Endothelial cell of umbilical vein (primary cell): Measurements from ENCODE around the gene RGS10. TPM values are rescaled to one million over a fixed set of nuclear protein-coding genes. Genes with fewer than 3 reads are reported as not detected.

Source experiments
- BruUV-seq: library from RNA; stranded (reverse); fragments of 400-500 nt; replicated peaks from 2 replicates; lab custom pipeline; 2021; lab: Mats Ljungman, UMichigan
- CTCF ChIA-PET: fragments of 300-600, 350-600 bp; sonication (Branson Sonifier 250); formaldehyde crosslinking; loops from one replicate; lab custom pipeline; 2021; ENCODE audit warnings: antibody characterized with exemption, inconsistent platforms; lab: Charles Lee
- POLR2A ChIA-PET: fragments of 300-600, 350-600 bp; sonication (Branson Sonifier 250); formaldehyde crosslinking; loops from one replicate; lab custom pipeline; 2021; ENCODE audit warnings: antibody characterized with exemption, inconsistent platforms; lab: Charles Lee
- DNase-seq: peaks from one replicate; pipeline ENCODE4 v3.0.0-alpha.2; 2011; ENCODE audit warnings: low read depth, low spot score
- FAIRE-seq: peaks from 2 replicates; lab custom pipeline; 2011; peaks lifted over from hg19 to GRCh38; lab: Jason Lieb, UNC
- H2AFZ ChIP-seq: 2 replicates; pipeline ENCODE4 v1.6.0; 2012; ENCODE audit warnings: low read depth, low read length, control low read depth, inconsistent platforms
- H3K27ac ChIP-seq: 2 replicates; pipeline ENCODE4 v1.5.1; 2011; ENCODE audit warnings: low read depth, mild to moderate bottlenecking, control low read depth, low read length, moderate library complexity; ENCODE audit not compliant: insufficient read depth
- H3K27me3 ChIP-seq, 2 experiments: 2 replicates each; pipeline versions ENCODE4 v1.6.0 to v1.6.1; 2011; ENCODE audit warnings: low read length in 2 of 2, mixed read lengths in 1 of 2; ENCODE audit not compliant: control insufficient read depth in 2 of 2, insufficient read depth in 2 of 2
- H3K36me3 ChIP-seq, 2 experiments: 2 replicates in 1 of 2; 3 replicates in 1 of 2; pipeline ENCODE4 v1.5.1; 2011; ENCODE audit warnings: low read length in 2 of 2, mild to moderate bottlenecking in 1 of 2, moderate library complexity in 1 of 2; ENCODE audit not compliant: control insufficient read depth in 2 of 2, insufficient read depth in 2 of 2; ENCODE audit errors: extremely low read depth in 1 of 2
- H3K4me1 ChIP-seq: 3 replicates; pipeline ENCODE4 v1.5.1; 2011; ENCODE audit warnings: mild to moderate bottlenecking, low read length; ENCODE audit not compliant: control insufficient read depth, insufficient read depth; ENCODE audit errors: extremely low read depth
- H3K4me2 ChIP-seq: 2 replicates; pipeline ENCODE4 v1.6.1; 2011; ENCODE audit warnings: low read length, control low read depth, mixed read lengths; ENCODE audit not compliant: insufficient read depth
- H3K4me3 ChIP-seq, 3 experiments: fragments of 200-600 bp in 1 of 3; sonication (generic), shearing (Covaris generic) in 1 of 3; replicated peaks in 1 of 3; 2 replicates each; pipeline ENCODE4 v1.5.1; 2011 to 2016; ENCODE audit warnings: control low read depth in 3 of 3, low read length in 3 of 3, mild to moderate bottlenecking in 2 of 3, inconsistent platforms in 1 of 3, low read depth in 1 of 3, moderate library complexity in 1 of 3; ENCODE audit not compliant: insufficient read depth in 1 of 3
- H3K79me2 ChIP-seq: 2 replicates; pipeline ENCODE4 v1.6.0; 2012; ENCODE audit warnings: low read length, inconsistent platforms; ENCODE audit not compliant: control insufficient read depth, insufficient read depth
- H3K9ac ChIP-seq: replicated peaks from 2 replicates; pipeline ENCODE3; 2011; ENCODE audit warnings: low read length, control low read depth; ENCODE audit not compliant: insufficient read depth; ENCODE audit errors: extremely low read depth
- H3K9me1 ChIP-seq: replicated peaks from 3 replicates; pipeline ENCODE4 v1.6.0; 2011; ENCODE audit warnings: mild to moderate bottlenecking, low read length; ENCODE audit not compliant: control insufficient read depth, insufficient read depth; ENCODE audit errors: extremely low read depth
- H3K9me3 ChIP-seq: replicated peaks from 2 replicates; pipeline ENCODE4 v1.5.1; 2012; ENCODE audit warnings: low read length, inconsistent platforms; ENCODE audit not compliant: control insufficient read depth, insufficient read depth
- H4K20me1 ChIP-seq: replicated peaks from 2 replicates; pipeline ENCODE3; 2011; ENCODE audit warnings: mild to moderate bottlenecking, low read length; ENCODE audit not compliant: control insufficient read depth, insufficient read depth; ENCODE audit errors: extremely low read depth
- EZH2 ChIP-seq: IDR thresholded peaks from 2 replicates; pipeline ENCODE4 v1.6.1; 2012; ENCODE audit warnings: borderline replicate concordance, low read depth, mild to moderate bottlenecking, moderate library complexity, low read length, inconsistent platforms; ENCODE audit not compliant: severe bottlenecking
- FOS ChIP-seq: IDR thresholded peaks from 2 replicates; pipeline ENCODE4 v1.6.1; 2011; ENCODE audit warnings: mild to moderate bottlenecking, low read length, moderate library complexity, borderline replicate concordance; ENCODE audit not compliant: insufficient read depth
- JUN ChIP-seq: IDR thresholded peaks from 2 replicates; pipeline ENCODE4 v1.6.1; 2011; ENCODE audit warnings: borderline replicate concordance, low read depth; ENCODE audit not compliant: insufficient read length, insufficient read depth
- MYC ChIP-seq: IDR thresholded peaks from one replicate; pipeline ENCODE4 v1.6.1; 2011; ENCODE audit warnings: mild to moderate bottlenecking, low read depth, low read length
- POLR2A ChIP-seq: IDR thresholded peaks from 2 replicates; pipeline ENCODE4 v1.6.1; 2012; ENCODE audit warnings: low read depth, mild to moderate bottlenecking, control low read depth, low read length
- POLR2AphosphoS5 ChIP-seq: IDR thresholded peaks from 2 replicates; pipeline ENCODE4 v1.6.1; 2012; ENCODE audit warnings: low read depth, mild to moderate bottlenecking, control low read depth, low read length, moderate library complexity; ENCODE audit not compliant: insufficient read depth
- dilution Hi-C: fragments of 300-500 bp; cut with MboI; formaldehyde crosslinking; loops from one replicate; pipeline ENCODE4 v1.15.0; 2019; ENCODE audit warnings: low sequenced_read_pairs; ENCODE audit not compliant: extremely low pct_ligation_motif_present
- intact Hi-C: fragments of 100-400 bp; cut with micrococcal nuclease; formaldehyde crosslinking; loops from one replicate; pipeline ENCODE4 v1.10.0; 2022
- polyA plus RNA-seq, 4 experiments: library from polyadenylated mRNA; depleted of rRNA in 3 of 4; stranded (reverse) in 3 of 4; unstranded in 1 of 4; fragments of >200 nt; gene quantifications; 2 replicates each; pipeline versions ENCODE4 v1.2.1 to v1.2.3, GENCODE V29; 2011 to 2012; ENCODE audit warnings: missing spikeins in 1 of 4
- total RNA-seq: library from RNA; stranded (reverse); gene quantifications from 2 replicates; pipeline ENCODE4 v1.2.3, GENCODE V29; 2021
- TF ChIP-seq, protein P1 (sequence below), 2 donors: IDR thresholded peaks; 1 replicate in 1 of 2; 2 replicates in 1 of 2; pipeline ENCODE4 v1.5.1; 2011; ENCODE audit warnings: low read length in 2 of 2, mild to moderate bottlenecking in 2 of 2, moderate library complexity in 2 of 2, control low read depth in 1 of 2, inconsistent platforms in 1 of 2, low read depth in 1 of 2; ENCODE audit not compliant: insufficient read depth in 1 of 2; ENCODE audit errors: extremely low read depth in 1 of 2
- TF ChIP-seq, protein P2 (sequence below): IDR thresholded peaks from 2 replicates; pipeline ENCODE4 v1.6.1; 2011; ENCODE audit not compliant: insufficient read depth, insufficient read length

Gene RGS10
- total and polyA plus RNA-seq, 2 donors (not counting 3 experiments of a cell fraction or from before 2014, with no cell fraction given): 7.8 to 22.4 TPM

DNA sequence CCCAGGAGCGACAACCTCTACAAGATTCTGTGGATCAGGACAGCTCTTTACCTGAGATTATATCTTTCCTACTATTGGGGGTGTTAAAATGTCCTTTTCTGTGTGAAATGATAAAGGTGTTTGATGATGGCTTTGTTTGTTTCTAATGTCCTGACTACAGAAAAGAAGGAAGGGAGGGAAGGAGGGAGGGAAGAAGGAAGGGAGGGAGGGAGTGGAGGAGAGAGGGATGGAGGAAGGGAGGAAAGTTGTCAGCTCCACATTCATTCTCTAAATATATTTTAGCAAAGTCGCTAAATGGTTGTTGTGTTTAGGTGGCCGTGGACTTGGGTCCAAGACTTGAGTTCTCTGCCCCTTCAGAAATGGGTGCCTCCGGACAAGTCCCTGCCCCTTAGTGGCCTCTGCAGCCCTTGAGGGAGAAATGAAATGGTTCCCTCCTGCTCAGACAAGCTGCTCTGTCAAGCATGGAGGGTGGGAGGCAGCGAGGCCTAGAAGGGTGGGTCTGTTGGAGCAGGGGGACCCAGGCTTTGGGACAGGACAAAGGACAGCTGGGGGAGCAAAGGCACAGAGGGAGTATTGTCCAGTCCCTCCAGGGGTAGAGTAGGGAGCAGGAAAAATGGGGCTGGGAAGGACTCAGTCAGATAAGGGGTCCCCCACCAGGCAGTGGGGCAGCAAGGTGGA lies 4.4 kb downstream of the RGS10 start:
- H4K20me1 ChIP-seq: no peaks in the 10 kb centered on the region
- POLR2A ChIA-PET: interaction anchor here (0.7 kb wide), 1 partner anchor 28 kb away, joined by 3 read pairs; no protein-coding TSS in a partner anchor
- no peaks in the 10 kb centered on the region for H3K36me3 ChIP-seq
- TF ChIP-seq, protein P1, sequence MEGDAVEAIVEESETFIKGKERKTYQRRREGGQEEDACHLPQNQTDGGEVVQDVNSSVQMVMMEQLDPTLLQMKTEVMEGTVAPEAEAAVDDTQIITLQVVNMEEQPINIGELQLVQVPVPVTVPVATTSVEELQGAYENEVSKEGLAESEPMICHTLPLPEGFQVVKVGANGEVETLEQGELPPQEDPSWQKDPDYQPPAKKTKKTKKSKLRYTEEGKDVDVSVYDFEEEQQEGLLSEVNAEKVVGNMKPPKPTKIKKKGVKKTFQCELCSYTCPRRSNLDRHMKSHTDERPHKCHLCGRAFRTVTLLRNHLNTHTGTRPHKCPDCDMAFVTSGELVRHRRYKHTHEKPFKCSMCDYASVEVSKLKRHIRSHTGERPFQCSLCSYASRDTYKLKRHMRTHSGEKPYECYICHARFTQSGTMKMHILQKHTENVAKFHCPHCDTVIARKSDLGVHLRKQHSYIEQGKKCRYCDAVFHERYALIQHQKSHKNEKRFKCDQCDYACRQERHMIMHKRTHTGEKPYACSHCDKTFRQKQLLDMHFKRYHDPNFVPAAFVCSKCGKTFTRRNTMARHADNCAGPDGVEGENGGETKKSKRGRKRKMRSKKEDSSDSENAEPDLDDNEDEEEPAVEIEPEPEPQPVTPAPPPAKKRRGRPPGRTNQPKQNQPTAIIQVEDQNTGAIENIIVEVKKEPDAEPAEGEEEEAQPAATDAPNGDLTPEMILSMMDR (IDR thresholded peaks at IDR 0.05; ENCODE audit: extremely low read depth in 1 of 2, insufficient read depth in 1 of 2, low read depth in 1 of 2, low read length in 2 of 2): no peak
- TF ChIP-seq JUN (no peak), POLR2AphosphoS5 (no peak), POLR2A (no peak), FOS (no peak), MYC (no peak), EZH2 (no peak)
- TF ChIP-seq, protein P2, sequence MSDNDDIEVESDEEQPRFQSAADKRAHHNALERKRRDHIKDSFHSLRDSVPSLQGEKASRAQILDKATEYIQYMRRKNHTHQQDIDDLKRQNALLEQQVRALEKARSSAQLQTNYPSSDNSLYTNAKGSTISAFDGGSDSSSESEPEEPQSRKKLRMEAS: no peak
- H3K4me2 ChIP-seq: no peak overlapping the region
- DNase-seq: no peak
- no peaks in the 10 kb centered on the region for H3K9me3 ChIP-seq
- H3K9me1 ChIP-seq: no peaks in the 10 kb centered on the region
- dilution Hi-C loops: no loop called here
- peaks cover 4% of the 10 kb centered on the region for H3K4me1 ChIP-seq
- intact Hi-C loops: no loop called here
- H3K27me3 ChIP-seq: no peaks in the 10 kb centered on the region
- FAIRE-seq: no peak
- CTCF ChIA-PET: interaction anchor here (1.3 to 1.5 kb wide), 5 partner anchors 12 to 137 kb away, joined by 3 to 8 read pairs (median 5); no protein-coding TSS in a partner anchor
- no peaks in the 10 kb centered on the region for H3K79me2 ChIP-seq
- H3K9ac ChIP-seq: no peak overlapping the region
- no peak overlapping the region for H3K4me3 ChIP-seq
- no peak overlapping the region for H2AFZ ChIP-seq
- BruUV-seq: no TSS peak
- no peak overlapping the region for H3K27ac ChIP-seq
